HepG2 (cell line): ENCODE measurements around the gene GLB1L. TPM values are rescaled to one million over a fixed set of nuclear protein-coding genes. Genes with fewer than 3 reads are reported as not detected.
A peak's percentile ranks its signal among the peaks of the same experiment; 100 is the strongest.

ENCODE experiments used
- AGO1 ChIP-seq: fragments of 200-400 bp; formaldehyde crosslinking; IDR thresholded peaks from 2 replicates; pipeline ENCODE4 v1.6.1; 2017; ENCODE audit warnings: mild to moderate bottlenecking, low read depth, low read length, moderate library complexity; ENCODE audit not compliant: poor library complexity, severe bottlenecking
- ARHGAP35 ChIP-seq: sonication (generic); formaldehyde crosslinking; IDR thresholded peaks from 2 replicates; pipeline ENCODE4 v1.9.0; 2022; ENCODE audit warnings: mild to moderate bottlenecking, inconsistent platforms, moderate library complexity, missing genetic modification reagents, borderline replicate concordance
- EEA1 ChIP-seq: sonication (generic); formaldehyde crosslinking; IDR thresholded peaks from 2 replicates; pipeline ENCODE4 v1.5.1; 2020; ENCODE audit warnings: mild to moderate bottlenecking, missing genetic modification reagents, borderline replicate concordance
- GTF3A ChIP-seq: sonication (generic); formaldehyde crosslinking; conservative IDR thresholded peaks from 2 replicates; pipeline ENCODE4 v1.4.0; 2020; ENCODE audit warnings: mild to moderate bottlenecking, missing genetic modification reagents
- IRF2 ChIP-seq: IDR thresholded peaks from 2 replicates; pipeline ENCODE4 v1.6.1; 2018; ENCODE audit warnings: missing genetic modification reagents, missing compliant biosample characterization
- KDM5B ChIP-seq: sonication (generic); formaldehyde crosslinking; IDR thresholded peaks from 2 replicates; pipeline ENCODE4 v1.4.0; 2020; ENCODE audit warnings: missing genetic modification reagents, mild to moderate bottlenecking, borderline replicate concordance
- KLF13 ChIP-seq: sonication (generic); formaldehyde crosslinking; IDR thresholded peaks from 2 replicates; pipeline ENCODE4 v1.4.0; 2020; ENCODE audit warnings: mild to moderate bottlenecking, missing genetic modification reagents
- MAFF ChIP-seq: IDR thresholded peaks from 2 replicates; pipeline ENCODE4 v1.6.1; 2011; ENCODE audit warnings: low read depth, low read length, improper control_type of control experiment
- MED13 ChIP-seq: sonication (generic); formaldehyde crosslinking; IDR thresholded peaks from 2 replicates; pipeline ENCODE4 v1.5.0; 2020; ENCODE audit warnings: missing genetic modification reagents
- MTF1 ChIP-seq: sonication (generic); formaldehyde crosslinking; IDR thresholded peaks from 2 replicates; pipeline ENCODE4 v1.5.0; 2020; ENCODE audit warnings: missing genetic modification reagents
- NONO ChIP-seq, 2 experiments: fragments of 450-650 bp in 1 of 2; sonication (generic) in 1 of 2; formaldehyde crosslinking in 1 of 2; IDR thresholded peaks in 1 of 2; conservative IDR thresholded peaks in 1 of 2; 2 replicates each; pipeline versions ENCODE4 v1.6.1 to v1.8.0; 2017 to 2022; ENCODE audit warnings: mild to moderate bottlenecking in 1 of 2, missing genetic modification reagents in 1 of 2, moderate library complexity in 1 of 2
- SALL1 ChIP-seq: sonication (generic); formaldehyde crosslinking; IDR thresholded peaks from 2 replicates; pipeline ENCODE4 v1.8.0; 2022; ENCODE audit warnings: mild to moderate bottlenecking, missing genetic modification reagents
- SMARCE1 ChIP-seq: fragments of 450-650 bp; IDR thresholded peaks from 2 replicates; pipeline ENCODE4 v1.6.1; 2017; ENCODE audit warnings: borderline replicate concordance
- ZNF143 ChIP-seq: sonication (generic); formaldehyde crosslinking; IDR thresholded peaks from 2 replicates; pipeline ENCODE4 v1.4.0; 2020; ENCODE audit warnings: missing genetic modification reagents
- ZNF720 ChIP-seq: sonication (generic); formaldehyde crosslinking; IDR thresholded peaks from 2 replicates; pipeline ENCODE4 v1.4.0; 2020; ENCODE audit warnings: missing genetic modification reagents
- polyA plus RNA-seq, 8 experiments: library from polyadenylated mRNA; depleted of rRNA in 3 of 8; stranded (reverse) in 7 of 8; unstranded in 1 of 8; fragments of >200 nt; fragmentation: Illumina TruSeq in 4 of 8; extraction: Trizol in 4 of 8; gene quantifications; 2 replicates each; pipeline versions ENCODE4 v1.2.1 to v1.2.3, GENCODE V29; 2011 to 2016; ENCODE audit warnings: low read depth in 4 of 8, missing spikeins in 1 of 8, mixed read lengths in 1 of 8; ENCODE audit not compliant: insufficient read depth in 1 of 8
- total RNA-seq, 5 experiments: library from RNA; depleted of rRNA; stranded (reverse); fragments of >200 nt; fragmentation: Illumina TruSeq; extraction: Trizol; gene quantifications; 2 replicates each; pipeline ENCODE4 v1.2.3, GENCODE V29; 2016; ENCODE audit warnings: low read depth in 1 of 5
- TF ChIP-seq, protein P1 (sequence below): sonication (generic); formaldehyde crosslinking; conservative IDR thresholded peaks from 2 replicates; pipeline ENCODE4 v1.4.0; 2020; ENCODE audit warnings: missing genetic modification reagents
- TF ChIP-seq, protein P2 (sequence below): fragments of 450-650 bp; IDR thresholded peaks from 2 replicates; pipeline ENCODE4 v1.6.1; 2017; ENCODE audit warnings: mild to moderate bottlenecking
- TF ChIP-seq, protein P3 (sequence below): sonication (generic); formaldehyde crosslinking; IDR thresholded peaks from 2 replicates; pipeline ENCODE4 v1.5.0; 2020; ENCODE audit warnings: missing genetic modification reagents
- TF ChIP-seq, protein P4 (sequence below), 2 experiments: fragments of 450-650 bp in 1 of 2; sonication (generic) in 1 of 2; formaldehyde crosslinking; IDR thresholded peaks; 2 replicates each; pipeline versions ENCODE4 v1.5.0 to v1.8.0; 2020 to 2022; ENCODE audit warnings: mild to moderate bottlenecking in 1 of 2, missing genetic modification reagents in 1 of 2
- TF ChIP-seq, protein P5 (sequence below): IDR thresholded peaks from 2 replicates; pipeline ENCODE4 v1.6.1; 2016; ENCODE audit warnings: mild to moderate bottlenecking, missing biosample characterization, missing genetic modification reagents
- TF ChIP-seq, protein P6 (sequence below): sonication (generic); formaldehyde crosslinking; IDR thresholded peaks from 2 replicates; pipeline ENCODE4 v1.4.0; 2020; ENCODE audit warnings: missing genetic modification reagents

GLB1L gene
- total and polyA plus RNA-seq, 2 of the 13 experiments (the other 11 are each of a cell fraction or from before 2014, with no cell fraction given), result 6.8 to 7.3 TPM

DNA sequence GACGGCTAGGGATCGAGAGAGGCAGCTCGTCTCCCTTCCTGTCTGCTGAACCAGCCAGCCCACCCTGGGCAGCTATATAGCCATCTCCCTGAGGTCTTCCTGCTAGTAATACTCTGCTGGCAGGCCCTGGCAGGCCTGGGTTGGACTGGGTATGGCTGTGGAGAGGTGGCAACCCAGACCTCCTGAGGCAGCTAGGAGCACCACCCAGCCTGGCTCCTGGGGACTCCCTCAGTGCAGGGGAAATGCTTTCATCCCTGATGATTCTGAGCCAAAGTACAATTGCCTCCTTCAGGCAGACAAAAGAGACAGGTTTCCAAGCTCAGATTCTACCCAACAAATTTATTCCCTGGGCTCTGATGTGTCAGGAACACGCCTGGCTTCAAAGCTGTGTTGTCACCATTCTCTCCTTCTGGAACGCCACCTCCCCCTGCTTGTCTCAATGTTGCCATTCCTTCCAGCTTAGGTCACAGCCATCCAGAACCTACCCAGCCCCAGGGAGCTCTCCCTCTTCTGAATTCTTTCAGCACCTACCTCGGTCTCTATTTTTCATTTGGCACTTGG, 29.2 kb upstream of the GLB1L start (continued):
- TF ChIP-seq, protein P1, sequence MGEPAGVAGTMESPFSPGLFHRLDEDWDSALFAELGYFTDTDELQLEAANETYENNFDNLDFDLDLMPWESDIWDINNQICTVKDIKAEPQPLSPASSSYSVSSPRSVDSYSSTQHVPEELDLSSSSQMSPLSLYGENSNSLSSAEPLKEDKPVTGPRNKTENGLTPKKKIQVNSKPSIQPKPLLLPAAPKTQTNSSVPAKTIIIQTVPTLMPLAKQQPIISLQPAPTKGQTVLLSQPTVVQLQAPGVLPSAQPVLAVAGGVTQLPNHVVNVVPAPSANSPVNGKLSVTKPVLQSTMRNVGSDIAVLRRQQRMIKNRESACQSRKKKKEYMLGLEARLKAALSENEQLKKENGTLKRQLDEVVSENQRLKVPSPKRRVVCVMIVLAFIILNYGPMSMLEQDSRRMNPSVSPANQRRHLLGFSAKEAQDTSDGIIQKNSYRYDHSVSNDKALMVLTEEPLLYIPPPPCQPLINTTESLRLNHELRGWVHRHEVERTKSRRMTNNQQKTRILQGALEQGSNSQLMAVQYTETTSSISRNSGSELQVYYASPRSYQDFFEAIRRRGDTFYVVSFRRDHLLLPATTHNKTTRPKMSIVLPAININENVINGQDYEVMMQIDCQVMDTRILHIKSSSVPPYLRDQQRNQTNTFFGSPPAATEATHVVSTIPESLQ (CRISPR knock-in tag), result no peak
- TF ChIP-seq, protein P2, sequence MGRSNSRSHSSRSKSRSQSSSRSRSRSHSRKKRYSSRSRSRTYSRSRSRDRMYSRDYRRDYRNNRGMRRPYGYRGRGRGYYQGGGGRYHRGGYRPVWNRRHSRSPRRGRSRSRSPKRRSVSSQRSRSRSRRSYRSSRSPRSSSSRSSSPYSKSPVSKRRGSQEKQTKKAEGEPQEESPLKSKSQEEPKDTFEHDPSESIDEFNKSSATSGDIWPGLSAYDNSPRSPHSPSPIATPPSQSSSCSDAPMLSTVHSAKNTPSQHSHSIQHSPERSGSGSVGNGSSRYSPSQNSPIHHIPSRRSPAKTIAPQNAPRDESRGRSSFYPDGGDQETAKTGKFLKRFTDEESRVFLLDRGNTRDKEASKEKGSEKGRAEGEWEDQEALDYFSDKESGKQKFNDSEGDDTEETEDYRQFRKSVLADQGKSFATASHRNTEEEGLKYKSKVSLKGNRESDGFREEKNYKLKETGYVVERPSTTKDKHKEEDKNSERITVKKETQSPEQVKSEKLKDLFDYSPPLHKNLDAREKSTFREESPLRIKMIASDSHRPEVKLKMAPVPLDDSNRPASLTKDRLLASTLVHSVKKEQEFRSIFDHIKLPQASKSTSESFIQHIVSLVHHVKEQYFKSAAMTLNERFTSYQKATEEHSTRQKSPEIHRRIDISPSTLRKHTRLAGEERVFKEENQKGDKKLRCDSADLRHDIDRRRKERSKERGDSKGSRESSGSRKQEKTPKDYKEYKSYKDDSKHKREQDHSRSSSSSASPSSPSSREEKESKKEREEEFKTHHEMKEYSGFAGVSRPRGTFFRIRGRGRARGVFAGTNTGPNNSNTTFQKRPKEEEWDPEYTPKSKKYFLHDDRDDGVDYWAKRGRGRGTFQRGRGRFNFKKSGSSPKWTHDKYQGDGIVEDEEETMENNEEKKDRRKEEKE, result no peak
- TF ChIP-seq ARHGAP35 (CRISPR knock-in tag), result no peak
- no peak for TF ChIP-seq EEA1
- TF ChIP-seq GTF3A (CRISPR knock-in tag), result no peak
- no peak for TF ChIP-seq NONO (IDR thresholded peaks at IDR 0.05)
- TF ChIP-seq NONO (CRISPR knock-in tag; conservative IDR thresholded peaks at IDR 0.05), result no peak
- TF ChIP-seq, protein P3, sequence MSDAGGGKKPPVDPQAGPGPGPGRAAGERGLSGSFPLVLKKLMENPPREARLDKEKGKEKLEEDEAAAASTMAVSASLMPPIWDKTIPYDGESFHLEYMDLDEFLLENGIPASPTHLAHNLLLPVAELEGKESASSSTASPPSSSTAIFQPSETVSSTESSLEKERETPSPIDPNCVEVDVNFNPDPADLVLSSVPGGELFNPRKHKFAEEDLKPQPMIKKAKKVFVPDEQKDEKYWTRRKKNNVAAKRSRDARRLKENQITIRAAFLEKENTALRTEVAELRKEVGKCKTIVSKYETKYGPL (CRISPR knock-in tag), result no peak
- TF ChIP-seq MAFF, result no peak
- TF ChIP-seq MED13 (CRISPR knock-in tag), result no peak
- no peak for TF ChIP-seq ZNF720 (CRISPR knock-in tag)
- TF ChIP-seq AGO1, result no peak
- no peak for TF ChIP-seq KDM5B (CRISPR knock-in tag)
- TF ChIP-seq, protein P4, sequence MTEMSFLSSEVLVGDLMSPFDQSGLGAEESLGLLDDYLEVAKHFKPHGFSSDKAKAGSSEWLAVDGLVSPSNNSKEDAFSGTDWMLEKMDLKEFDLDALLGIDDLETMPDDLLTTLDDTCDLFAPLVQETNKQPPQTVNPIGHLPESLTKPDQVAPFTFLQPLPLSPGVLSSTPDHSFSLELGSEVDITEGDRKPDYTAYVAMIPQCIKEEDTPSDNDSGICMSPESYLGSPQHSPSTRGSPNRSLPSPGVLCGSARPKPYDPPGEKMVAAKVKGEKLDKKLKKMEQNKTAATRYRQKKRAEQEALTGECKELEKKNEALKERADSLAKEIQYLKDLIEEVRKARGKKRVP (CRISPR knock-in tag; IDR thresholded peaks at IDR 0.05), result no peak
- TF ChIP-seq, protein P5, sequence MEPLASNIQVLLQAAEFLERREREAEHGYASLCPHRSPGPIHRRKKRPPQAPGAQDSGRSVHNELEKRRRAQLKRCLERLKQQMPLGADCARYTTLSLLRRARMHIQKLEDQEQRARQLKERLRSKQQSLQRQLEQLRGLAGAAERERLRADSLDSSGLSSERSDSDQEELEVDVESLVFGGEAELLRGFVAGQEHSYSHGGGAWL (CRISPR knock-in tag), result no peak
- TF ChIP-seq MTF1 (CRISPR knock-in tag), result no peak
- no peak for TF ChIP-seq SALL1
- TF ChIP-seq IRF2, result no peak
- TF ChIP-seq, protein P6, sequence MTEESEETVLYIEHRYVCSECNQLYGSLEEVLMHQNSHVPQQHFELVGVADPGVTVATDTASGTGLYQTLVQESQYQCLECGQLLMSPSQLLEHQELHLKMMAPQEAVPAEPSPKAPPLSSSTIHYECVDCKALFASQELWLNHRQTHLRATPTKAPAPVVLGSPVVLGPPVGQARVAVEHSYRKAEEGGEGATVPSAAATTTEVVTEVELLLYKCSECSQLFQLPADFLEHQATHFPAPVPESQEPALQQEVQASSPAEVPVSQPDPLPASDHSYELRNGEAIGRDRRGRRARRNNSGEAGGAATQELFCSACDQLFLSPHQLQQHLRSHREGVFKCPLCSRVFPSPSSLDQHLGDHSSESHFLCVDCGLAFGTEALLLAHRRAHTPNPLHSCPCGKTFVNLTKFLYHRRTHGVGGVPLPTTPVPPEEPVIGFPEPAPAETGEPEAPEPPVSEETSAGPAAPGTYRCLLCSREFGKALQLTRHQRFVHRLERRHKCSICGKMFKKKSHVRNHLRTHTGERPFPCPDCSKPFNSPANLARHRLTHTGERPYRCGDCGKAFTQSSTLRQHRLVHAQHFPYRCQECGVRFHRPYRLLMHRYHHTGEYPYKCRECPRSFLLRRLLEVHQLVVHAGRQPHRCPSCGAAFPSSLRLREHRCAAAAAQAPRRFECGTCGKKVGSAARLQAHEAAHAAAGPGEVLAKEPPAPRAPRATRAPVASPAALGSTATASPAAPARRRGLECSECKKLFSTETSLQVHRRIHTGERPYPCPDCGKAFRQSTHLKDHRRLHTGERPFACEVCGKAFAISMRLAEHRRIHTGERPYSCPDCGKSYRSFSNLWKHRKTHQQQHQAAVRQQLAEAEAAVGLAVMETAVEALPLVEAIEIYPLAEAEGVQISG (CRISPR knock-in tag), result 0 out of 2 replicates have a peak, but pooled peaks have one; percentile 18
- no peak for TF ChIP-seq KLF13 (CRISPR knock-in tag)
- no peak for TF ChIP-seq SMARCE1
- no peak for TF ChIP-seq ZNF143 (CRISPR knock-in tag)
